Nephron progenitor cell (in vitro differentiated cells): Measurements from ENCODE around the gene CDC37L1.
"Not testable (repeated sequence)": the region's sequence is repeated elsewhere in the genome, so short reads cannot be mapped to it uniquely, and the experiment has no call there.

Experiments
- DNase-seq: peaks from one replicate; pipeline ENCODE4 v3.0.0; 2021
- H3K27ac Mint-ChIP-seq: 2 replicates; pipeline ENCODE4 v1.8.0; 2021; ENCODE audit warnings: mild to moderate bottlenecking, moderate library complexity, mixed read lengths
- H3K27me3 Mint-ChIP-seq: 2 replicates; pipeline ENCODE4 v1.8.0; 2021; ENCODE audit warnings: mild to moderate bottlenecking, low read depth, mixed read lengths; ENCODE audit not compliant: poor library complexity
- H3K36me3 Mint-ChIP-seq: 2 replicates; pipeline ENCODE4 v1.8.0; 2021; ENCODE audit warnings: low read depth, mixed read lengths
- H3K4me1 Mint-ChIP-seq: 2 replicates; pipeline ENCODE4 v1.8.0; 2021; ENCODE audit warnings: mixed read lengths
- H3K4me3 Mint-ChIP-seq: 2 replicates; pipeline ENCODE4 v1.8.0; 2021; ENCODE audit warnings: mild to moderate bottlenecking, moderate library complexity, mixed read lengths
- H3K9me3 Mint-ChIP-seq: 2 replicates; pipeline ENCODE4 v1.8.0; 2021; ENCODE audit warnings: mild to moderate bottlenecking, moderate library complexity, mixed read lengths
- TF ChIP-seq, protein P1 (sequence below): fragments of 200-600 bp; sonication (generic); IDR thresholded peaks from 2 replicates; pipeline ENCODE4 v1.5.0; 2021; ENCODE audit warnings: antibody characterized with exemption

Gene CDC37L1

DNA sequence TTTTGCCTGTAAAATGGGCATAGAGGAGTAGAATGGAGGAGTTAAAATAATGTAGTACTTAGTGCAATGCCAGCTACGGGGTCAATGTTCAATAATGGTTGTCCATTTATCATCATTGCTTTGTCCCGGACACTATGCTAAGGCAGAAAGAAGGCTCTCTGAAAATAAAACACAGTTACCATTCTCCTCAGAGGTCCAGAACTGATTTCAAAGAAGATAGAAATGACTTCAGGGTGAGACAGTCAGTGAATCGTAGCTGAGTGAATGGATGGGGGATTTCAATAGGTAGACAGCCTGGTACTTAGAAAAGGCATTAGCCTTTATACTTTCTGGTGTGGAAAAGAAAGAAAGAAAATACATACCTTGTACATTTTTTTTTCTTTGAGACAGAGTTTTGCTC is 62.9 kb downstream of the CDC37L1 start:
- H3K36me3 Mint-ChIP-seq = peaks cover 9% of the 10 kb centered on the region
- TF ChIP-seq, protein P1, sequence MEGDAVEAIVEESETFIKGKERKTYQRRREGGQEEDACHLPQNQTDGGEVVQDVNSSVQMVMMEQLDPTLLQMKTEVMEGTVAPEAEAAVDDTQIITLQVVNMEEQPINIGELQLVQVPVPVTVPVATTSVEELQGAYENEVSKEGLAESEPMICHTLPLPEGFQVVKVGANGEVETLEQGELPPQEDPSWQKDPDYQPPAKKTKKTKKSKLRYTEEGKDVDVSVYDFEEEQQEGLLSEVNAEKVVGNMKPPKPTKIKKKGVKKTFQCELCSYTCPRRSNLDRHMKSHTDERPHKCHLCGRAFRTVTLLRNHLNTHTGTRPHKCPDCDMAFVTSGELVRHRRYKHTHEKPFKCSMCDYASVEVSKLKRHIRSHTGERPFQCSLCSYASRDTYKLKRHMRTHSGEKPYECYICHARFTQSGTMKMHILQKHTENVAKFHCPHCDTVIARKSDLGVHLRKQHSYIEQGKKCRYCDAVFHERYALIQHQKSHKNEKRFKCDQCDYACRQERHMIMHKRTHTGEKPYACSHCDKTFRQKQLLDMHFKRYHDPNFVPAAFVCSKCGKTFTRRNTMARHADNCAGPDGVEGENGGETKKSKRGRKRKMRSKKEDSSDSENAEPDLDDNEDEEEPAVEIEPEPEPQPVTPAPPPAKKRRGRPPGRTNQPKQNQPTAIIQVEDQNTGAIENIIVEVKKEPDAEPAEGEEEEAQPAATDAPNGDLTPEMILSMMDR = no peak
- peak overlapping the region; percentile 93 for H3K4me3 Mint-ChIP-seq
- no peak overlapping the region for H3K27ac Mint-ChIP-seq
- no peaks in the 10 kb centered on the region for H3K9me3 Mint-ChIP-seq
- peaks cover 2% of the 10 kb centered on the region for H3K27me3 Mint-ChIP-seq
- DNase-seq = no peak
- peaks cover 28% of the 10 kb centered on the region for H3K4me1 Mint-ChIP-seq

DNA sequence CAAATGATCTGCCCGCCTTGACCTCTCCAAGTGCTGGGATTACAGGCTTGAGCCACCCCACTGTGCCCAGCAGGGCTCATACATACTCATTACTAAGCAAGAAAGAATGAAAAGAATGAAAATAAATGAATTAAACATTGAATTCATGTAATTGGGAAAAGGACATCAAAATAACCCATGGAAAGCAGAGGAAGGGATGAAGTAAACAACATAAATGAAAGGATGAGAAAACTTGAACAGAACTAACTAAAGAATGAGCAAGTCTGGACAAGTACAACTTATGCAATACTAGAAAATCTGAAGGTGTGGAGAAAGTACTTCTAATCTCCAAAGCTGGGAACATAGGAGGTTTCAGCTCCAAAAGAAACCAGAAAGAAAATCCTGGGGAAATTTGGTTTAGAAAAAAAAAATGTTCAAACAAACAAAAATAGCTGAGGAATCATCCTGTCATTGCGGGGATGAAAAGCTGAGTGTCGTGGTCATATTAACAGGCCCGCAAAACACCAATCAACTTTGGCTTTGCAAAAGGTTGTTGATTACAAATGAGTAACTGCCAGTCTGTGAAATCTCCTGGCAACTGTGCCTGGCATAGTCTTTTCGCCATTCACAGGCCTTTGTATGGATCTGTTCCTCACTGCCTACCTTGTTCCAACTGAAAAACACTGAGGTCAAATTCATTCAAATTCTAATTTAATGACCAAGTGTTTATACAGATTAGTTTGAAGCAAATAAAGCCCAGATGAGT is 63.9 kb downstream of the CDC37L1 start:
- Mint-ChIP-seq H3K27ac (no peak overlapping the region), H3K9me3 (no peaks in the 10 kb centered on the region), H3K36me3 (peaks cover 4% of the 10 kb centered on the region), H3K4me1 (peaks cover 28% of the 10 kb centered on the region), H3K27me3 (peaks cover 2% of the 10 kb centered on the region), H3K4me3 (peak overlapping the region; percentile 11)
- TF ChIP-seq, protein P1 = no peak
- no peak for DNase-seq

DNA sequence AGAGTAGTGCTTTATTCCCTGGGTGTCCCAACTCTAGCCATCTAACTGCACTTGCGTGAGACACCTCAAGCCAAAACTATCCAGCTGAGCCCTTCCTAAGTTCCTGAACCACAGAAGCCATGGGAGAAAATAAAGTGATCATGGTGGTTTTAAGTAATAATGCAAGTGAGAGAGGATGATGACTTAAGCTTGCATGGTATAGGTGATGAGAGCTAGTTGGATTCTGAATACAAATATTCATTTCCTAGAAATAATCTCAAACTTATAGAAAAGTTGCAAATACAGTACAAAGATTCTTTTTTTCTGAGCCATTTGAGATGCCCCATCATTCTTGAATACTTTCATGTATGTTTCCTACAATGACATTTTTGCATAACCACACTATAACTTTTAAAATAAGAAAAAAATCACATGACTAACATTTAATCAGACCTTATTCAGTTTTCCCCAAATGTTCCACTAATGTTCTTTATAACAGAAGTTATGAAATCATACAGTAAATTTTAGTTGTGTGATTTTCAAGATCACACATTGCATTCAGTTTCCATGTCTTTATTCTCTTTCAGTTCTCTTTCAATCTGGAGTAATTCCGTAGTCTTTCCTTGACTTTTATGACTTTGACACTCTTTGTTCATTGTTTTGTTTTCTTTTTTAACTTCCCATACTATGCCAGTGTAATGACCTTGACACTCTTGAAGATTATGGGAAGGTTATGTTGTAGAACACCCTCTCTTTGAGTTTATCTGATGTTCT is 67.1 kb downstream of the CDC37L1 start:
- no peak overlapping the region for H3K27ac Mint-ChIP-seq
- peaks cover 10% of the 10 kb centered on the region for H3K4me1 Mint-ChIP-seq
- no peaks in the 10 kb centered on the region for H3K36me3 Mint-ChIP-seq
- no peak for DNase-seq
- H3K9me3 Mint-ChIP-seq = no peaks in the 10 kb centered on the region
- H3K27me3 Mint-ChIP-seq = peaks cover 2% of the 10 kb centered on the region
- no peak overlapping the region for H3K4me3 Mint-ChIP-seq
- TF ChIP-seq, protein P1 = no peak

DNA sequence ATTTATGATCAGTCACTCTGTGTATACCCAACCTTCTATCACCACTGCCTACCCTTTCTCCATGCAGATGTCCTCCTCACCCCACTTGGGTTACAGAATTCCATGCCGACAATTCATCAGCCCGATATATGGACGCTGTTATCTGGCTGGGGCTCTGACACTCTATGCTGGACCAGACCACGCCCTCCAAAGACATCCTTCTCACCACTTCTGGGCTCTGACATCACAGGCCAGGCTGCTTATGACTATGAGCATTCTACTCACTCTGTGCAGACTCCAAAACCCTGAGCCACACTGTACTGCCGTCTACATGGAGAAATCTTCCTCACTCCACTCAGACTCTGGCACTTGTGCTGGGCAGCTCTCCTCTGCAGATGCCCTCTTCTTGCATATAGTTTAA is 69.2 kb downstream of the CDC37L1 start:
- Mint-ChIP-seq H3K9me3 (no peaks in the 10 kb centered on the region), H3K27me3 (peaks cover 9% of the 10 kb centered on the region), H3K4me3 (no peak overlapping the region)

DNA sequence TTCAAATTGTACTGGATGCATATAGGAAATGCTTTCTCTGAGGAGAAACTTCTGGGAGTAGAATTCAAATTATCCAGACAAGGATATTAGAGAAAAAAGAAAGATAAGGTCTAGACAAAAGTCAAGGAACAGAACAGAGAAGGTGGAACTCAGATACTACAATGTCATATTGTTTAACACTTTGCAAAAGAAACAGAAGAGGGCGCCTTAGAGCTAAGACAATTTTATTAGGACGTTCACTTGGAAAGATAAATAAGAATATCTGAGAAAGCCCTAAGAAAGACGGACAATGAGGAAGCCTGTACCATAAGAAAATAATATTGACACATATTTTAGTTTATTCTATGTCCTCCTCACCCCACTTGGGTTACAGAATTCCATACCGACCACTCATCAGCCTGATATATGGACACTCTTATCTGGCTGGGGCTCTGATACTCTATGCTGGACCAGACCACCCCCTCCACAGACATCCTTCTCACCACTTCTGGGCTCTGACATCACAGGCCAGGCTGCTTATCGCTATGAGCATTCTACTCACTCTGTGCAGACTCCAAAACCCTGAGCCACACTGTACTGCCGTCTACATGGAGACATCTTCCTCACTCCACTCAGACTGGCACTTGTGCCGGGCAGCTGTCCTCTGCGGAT is 70.8 kb downstream of the CDC37L1 start:
- Mint-ChIP-seq H3K9me3 (no peaks in the 10 kb centered on the region), H3K36me3 (no peaks in the 10 kb centered on the region), H3K27ac (no peak overlapping the region), H3K27me3 (peaks cover 9% of the 10 kb centered on the region), H3K4me3 (no peak overlapping the region), H3K4me1 (no peaks in the 10 kb centered on the region)
- TF ChIP-seq, protein P1 = peak; percentile 53
- no peak for DNase-seq

More for the DNA sequence above, 69.2 kb downstream of the CDC37L1 start:
- no peak for DNase-seq
- TF ChIP-seq, protein P1 = no peak
- H3K4me1 Mint-ChIP-seq = no peaks in the 10 kb centered on the region
- no peaks in the 10 kb centered on the region for H3K36me3 Mint-ChIP-seq
- no peak overlapping the region for H3K27ac Mint-ChIP-seq

DNA sequence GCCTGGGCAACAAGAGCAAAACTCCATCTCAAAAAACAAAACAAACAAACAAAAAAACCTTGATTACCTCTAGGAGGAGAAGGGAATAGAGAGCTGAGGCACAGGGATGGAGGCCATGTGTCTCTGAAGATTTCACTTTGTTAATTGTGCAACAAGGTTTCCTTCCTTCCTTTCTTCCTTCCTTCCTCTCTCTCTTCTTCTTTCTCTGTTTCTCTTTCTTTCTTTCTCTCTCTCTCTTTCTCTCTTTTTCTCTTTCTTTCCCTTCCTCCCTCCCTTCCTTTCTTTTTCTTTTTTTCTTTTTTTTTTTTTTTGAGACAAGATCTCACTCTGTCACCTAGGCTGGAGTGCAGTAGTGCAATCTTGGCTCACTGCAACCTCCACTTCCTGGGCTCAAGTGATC is 75.2 kb downstream of the CDC37L1 start:
- not testable (repeated sequence) for H3K27me3 Mint-ChIP-seq, H3K9me3 Mint-ChIP-seq

More for the DNA sequence above, 75.2 kb downstream of the CDC37L1 start:
- H3K4me3 Mint-ChIP-seq, H3K36me3 Mint-ChIP-seq, DNase-seq: not testable (repeated sequence)
- peaks cover 17% of the 10 kb centered on the region for H3K4me1 Mint-ChIP-seq
- peak overlapping the region; percentile 48 for H3K27ac Mint-ChIP-seq
